GM18951 (cell line): ENCODE results near the gene PSMC5.
A peak's percentile ranks its signal among the peaks of the same experiment; 100 is the strongest.

Source experiments
- POLR2A ChIP-seq: IDR thresholded peaks from 4 replicates; pipeline ENCODE4 v1.6.1; 2011; ENCODE audit warnings: mild to moderate bottlenecking; ENCODE audit not compliant: insufficient read length, insufficient read depth; ENCODE audit errors: extremely low read depth
- in situ Hi-C: fragments of 300-500 bp; cut with MboI; formaldehyde crosslinking; loops from one replicate; pipeline ENCODE4 v1.12.0; 2022; ENCODE audit warnings: low sequenced_read_pairs, mixed read lengths, inconsistent platforms; ENCODE audit not compliant: unreplicated experiment

The PSMC5 gene

GRCh38 chr17:63805591-63805990, 21.6 kb upstream of the PSMC5 start:
- no peak for TF ChIP-seq POLR2A
- in situ Hi-C loops, result no loop called here

DNA sequence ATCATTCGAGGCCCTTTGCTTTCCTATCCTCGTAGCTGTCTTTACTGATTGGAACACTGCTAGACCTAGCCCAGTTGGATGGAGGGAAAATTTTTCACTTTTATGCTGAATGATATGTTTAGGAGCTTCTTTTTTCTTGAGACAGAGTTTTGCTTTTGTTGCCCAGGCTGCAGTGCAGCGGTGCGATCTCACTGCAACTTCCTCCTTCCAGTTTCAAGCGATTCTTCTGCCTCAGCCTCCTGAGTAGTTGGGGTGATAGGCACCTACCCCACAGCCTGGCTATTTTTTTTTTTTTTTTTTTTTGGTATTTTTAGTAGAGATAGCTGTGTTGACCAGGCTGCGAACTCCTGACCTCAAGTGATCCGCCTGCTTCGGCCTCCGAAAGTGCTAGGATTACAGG, 17.3 kb upstream of the PSMC5 start:
- no peak for TF ChIP-seq POLR2A
- in situ Hi-C loops, result no loop called here

GRCh38 chr17:63816123-63816522, 11.1 kb upstream of the PSMC5 start:
- no peak for TF ChIP-seq POLR2A
- in situ Hi-C loops, result no loop called here

DNA sequence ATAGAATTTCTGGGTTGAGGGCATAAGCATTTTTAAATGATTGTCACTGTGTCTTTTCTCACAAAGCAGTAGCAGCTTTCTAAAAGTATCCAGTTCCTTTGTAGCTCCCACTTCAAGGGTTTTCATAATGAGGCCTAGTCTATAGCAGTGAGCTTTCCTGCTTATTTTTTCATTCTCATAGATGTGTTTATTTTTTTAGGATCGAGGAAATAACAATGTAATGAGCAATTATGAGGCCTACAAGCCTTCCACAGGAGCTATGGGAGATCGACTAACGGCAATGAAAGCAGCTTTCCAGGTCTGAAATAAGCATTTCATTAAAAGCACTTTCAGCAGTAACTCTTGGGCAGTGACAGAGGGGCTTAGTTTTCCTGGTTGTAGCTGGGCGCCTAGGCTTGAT, 10.6 kb upstream of the PSMC5 start:
- TF ChIP-seq POLR2A, result no peak
- in situ Hi-C loops, result no loop called here

GRCh38 chr17:63817736-63818385, 9.4 kb upstream of the PSMC5 start:
- no peak for TF ChIP-seq POLR2A
- in situ Hi-C loops, result no loop called here

GRCh38 chr17:63819131-63819530, 8.1 kb upstream of the PSMC5 start:
- in situ Hi-C loops, result no loop called here
- no peak for TF ChIP-seq POLR2A

- TF ChIP-seq POLR2A, result peak; percentile 22
- in situ Hi-C loops, result no loop called here
These were observed 7.4 kb upstream of the PSMC5 start for GRCh38 chr17:63819585-63820537.

DNA sequence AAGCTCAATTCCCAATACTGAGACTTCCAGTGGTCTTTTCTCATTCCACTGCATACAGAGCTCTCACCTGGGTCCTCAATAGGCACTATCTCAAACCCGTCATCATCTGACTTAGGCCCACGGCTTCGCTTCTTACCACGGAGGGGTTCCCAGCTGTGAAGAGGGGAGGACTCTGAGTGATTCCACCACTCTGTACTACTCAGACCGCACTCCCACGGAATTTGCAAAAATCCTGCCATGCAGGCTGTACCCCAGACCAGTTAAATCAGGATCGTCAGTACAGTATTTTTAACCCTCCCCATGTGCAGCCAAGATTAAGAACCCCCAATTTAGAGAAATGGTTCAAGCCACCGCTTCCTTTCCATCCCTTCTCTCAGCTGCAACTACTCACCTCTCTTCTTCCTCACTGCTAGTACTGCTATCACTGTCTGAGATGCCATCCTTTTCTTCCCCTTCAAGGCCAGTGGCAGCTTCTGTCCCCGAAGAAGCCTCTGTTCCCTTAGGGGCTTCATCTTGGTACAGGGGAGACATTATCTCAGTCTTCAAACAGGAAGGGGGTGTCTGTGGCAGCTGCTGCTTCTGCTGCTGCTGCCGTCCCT, 6.2 kb upstream of the PSMC5 start:
- in situ Hi-C loops, result no loop called here
- no peak for TF ChIP-seq POLR2A

GRCh38 chr17:63821804-63822203, 5.4 kb upstream of the PSMC5 start:
- in situ Hi-C loops, result no loop called here
- no peak for TF ChIP-seq POLR2A

DNA sequence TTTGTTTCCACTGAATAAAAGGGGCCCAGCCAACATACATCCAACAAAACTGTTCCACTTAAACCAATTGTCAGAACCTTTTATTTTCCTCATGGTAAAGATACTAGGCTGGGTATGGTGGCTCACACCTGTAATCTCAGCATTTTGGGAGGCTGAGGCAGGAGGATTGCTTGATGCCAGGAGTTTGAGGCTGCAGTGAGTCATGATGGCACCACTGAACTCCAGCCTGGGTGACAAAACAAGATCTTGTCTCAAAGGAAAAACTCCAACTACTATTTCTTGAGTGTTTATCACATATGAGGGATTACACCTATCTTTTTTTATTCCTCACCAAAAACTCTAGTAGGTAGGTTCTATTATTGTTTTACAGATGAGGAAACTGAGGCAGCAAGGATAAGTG, 4.7 kb upstream of the PSMC5 start:
- no peak for TF ChIP-seq POLR2A
- in situ Hi-C loops, result no loop called here

- in situ Hi-C loops, result no loop called here
- no peak for TF ChIP-seq POLR2A
These were observed 3.4 kb upstream of the PSMC5 start for GRCh38 chr17:63823659-63824331.

DNA sequence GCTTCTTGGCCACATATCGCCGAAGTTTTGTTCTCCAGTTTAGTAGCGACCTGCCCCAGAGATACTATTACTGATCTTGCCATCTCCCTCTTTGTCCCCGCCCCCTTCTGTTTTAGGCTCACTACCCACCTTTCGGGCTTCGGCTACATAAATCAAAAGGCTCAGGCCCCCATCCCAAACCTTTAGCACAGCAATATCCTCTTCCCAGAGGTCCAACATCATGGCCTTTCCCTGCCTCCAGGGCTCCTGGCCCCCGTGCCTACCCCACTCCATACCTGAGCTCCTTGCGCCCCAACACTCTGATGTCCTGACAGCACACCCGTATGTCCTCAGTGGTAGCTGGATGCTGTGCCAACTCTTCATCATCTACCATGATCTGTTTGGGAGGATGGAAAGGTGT, 2.9 kb upstream of the PSMC5 start:
- in situ Hi-C loops, result no loop called here
- no peak for TF ChIP-seq POLR2A

- in situ Hi-C loops, result no loop called here
These were observed 696 bp upstream of the PSMC5 start for GRCh38 chr17:63826468-63827001.

More at GRCh38 chr17:63826468-63827001, 696 bp upstream of the PSMC5 start:
- no peak for TF ChIP-seq POLR2A
